Testis (tissue), 3 donors: ENCODE data around the gene RANBP3. TPM values are rescaled to one million over a fixed set of nuclear protein-coding genes. Genes with fewer than 3 reads are reported as not detected.
"Not testable (repeated sequence)": the region's sequence is repeated elsewhere in the genome, so short reads cannot be mapped to it uniquely, and the experiment has no call there.

Source experiments
- DNase-seq: peaks from one replicate; pipeline ENCODE4 v3.0.0-alpha.2; 2019
- H3K27ac ChIP-seq, 2 donors: fragments of 200-600 bp; sonication (generic); one replicate each; pipeline ENCODE4 v1.5.1; 2019
- H3K27me3 ChIP-seq: fragments of 200-600 bp; sonication (generic); one replicate; pipeline ENCODE4 v1.5.1; 2019
- H3K36me3 ChIP-seq: fragments of 200-600 bp; sonication (generic); one replicate; pipeline ENCODE4 v1.5.1; 2017; ENCODE audit warnings: low read depth; ENCODE audit errors: missing control alignments
- H3K4me1 ChIP-seq: fragments of 200-600 bp; sonication (generic); one replicate; pipeline ENCODE4 v1.5.1; 2019
- H3K4me3 ChIP-seq, 2 donors: fragments of 200-600 bp; sonication (generic); one replicate each; pipeline ENCODE4 v1.5.1; 2017 to 2019
- H3K9me3 ChIP-seq: fragments of 200-600 bp; sonication (generic); one replicate; pipeline ENCODE4 v1.5.1; 2017
- POLR2A ChIP-seq: fragments of 450-650 bp; IDR thresholded peaks from one replicate; pipeline ENCODE4 v1.6.1; 2017; ENCODE audit warnings: antibody characterized with exemption, mild to moderate bottlenecking, moderate library complexity
- WGBS, 2 donors: methylation state at CpG; one replicate each; pipeline ENCODE4 v1.1.5; 2018; 5-methylcytosine and 5-hydroxymethylcytosine counted together
- intact Hi-C: fragments of 100-400 bp; cut with DNase I; formaldehyde crosslinking; loops from one replicate; pipeline ENCODE4 v1.15.1; 2023; ENCODE audit warnings: low total_unique reads
- polyA plus RNA-seq: library from polyadenylated mRNA; stranded (reverse); fragments of 350-450 nt; fragmentation: Illumina TruSeq; extraction: RNeasy Lipid Tissue Mini Kit (QIAGEN cat#74804); gene quantifications from one replicate; pipeline ENCODE4 v1.2.3, GENCODE V29; 2014; ENCODE audit warnings: low read depth, low replicate concordance; ENCODE audit not compliant: insufficient read depth
- total RNA-seq, 2 donors: library from RNA; depleted of rRNA; stranded (reverse); fragments of >200 nt; gene quantifications; one replicate each; pipeline ENCODE4 v1.2.3, GENCODE V29; 2016
- TF ChIP-seq, protein P1 (sequence below), 3 experiments: fragments of 450-650 bp in 2 of 3; fragments of 200-600 bp in 1 of 3; sonication (generic) in 1 of 3; IDR thresholded peaks; one replicate each; pipeline ENCODE4 v1.5.1; 2016 to 2019; ENCODE audit warnings: antibody characterized with exemption in 3 of 3, mild to moderate bottlenecking in 2 of 3, moderate library complexity in 1 of 3

The RANBP3 gene
- total and polyA plus RNA-seq, 3 donors from 2014 or later = 142 to 148 (median 145) TPM

GRCh38 chr19:5877882-5878281 is 100.1 kb downstream of the RANBP3 start:
- Histone ChIP-seq H3K27me3 (no peaks in the 10 kb centered on the region), H3K4me3 (no peak overlapping the region), H3K36me3 (no peaks in the 10 kb centered on the region), H3K4me1 (peaks cover 7% of the 10 kb centered on the region), H3K27ac (no peak overlapping the region), H3K9me3 (no peaks in the 10 kb centered on the region)
- intact Hi-C loops = no loop called here
- WGBS, 2 donors = 77 to 80% methylated on average over 9 of the region's 9 CpGs
- TF ChIP-seq POLR2A = no peak
- TF ChIP-seq, protein P1, sequence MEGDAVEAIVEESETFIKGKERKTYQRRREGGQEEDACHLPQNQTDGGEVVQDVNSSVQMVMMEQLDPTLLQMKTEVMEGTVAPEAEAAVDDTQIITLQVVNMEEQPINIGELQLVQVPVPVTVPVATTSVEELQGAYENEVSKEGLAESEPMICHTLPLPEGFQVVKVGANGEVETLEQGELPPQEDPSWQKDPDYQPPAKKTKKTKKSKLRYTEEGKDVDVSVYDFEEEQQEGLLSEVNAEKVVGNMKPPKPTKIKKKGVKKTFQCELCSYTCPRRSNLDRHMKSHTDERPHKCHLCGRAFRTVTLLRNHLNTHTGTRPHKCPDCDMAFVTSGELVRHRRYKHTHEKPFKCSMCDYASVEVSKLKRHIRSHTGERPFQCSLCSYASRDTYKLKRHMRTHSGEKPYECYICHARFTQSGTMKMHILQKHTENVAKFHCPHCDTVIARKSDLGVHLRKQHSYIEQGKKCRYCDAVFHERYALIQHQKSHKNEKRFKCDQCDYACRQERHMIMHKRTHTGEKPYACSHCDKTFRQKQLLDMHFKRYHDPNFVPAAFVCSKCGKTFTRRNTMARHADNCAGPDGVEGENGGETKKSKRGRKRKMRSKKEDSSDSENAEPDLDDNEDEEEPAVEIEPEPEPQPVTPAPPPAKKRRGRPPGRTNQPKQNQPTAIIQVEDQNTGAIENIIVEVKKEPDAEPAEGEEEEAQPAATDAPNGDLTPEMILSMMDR (IDR thresholded peaks at IDR 0.05) = no peak
- DNase-seq = no peak

- no peak for TF ChIP-seq POLR2A
- TF ChIP-seq, protein P1 (IDR thresholded peaks at IDR 0.05) = no peak
- intact Hi-C loops = no loop called here
Observed at GRCh38 chr19:5877427-5877826, 100.5 kb downstream of the RANBP3 start.

GRCh38 chr19:5874496-5874895 is 103.4 kb downstream of the RANBP3 start:
- H3K27ac ChIP-seq, intact Hi-C loops, H3K4me1 ChIP-seq, DNase-seq, H3K36me3 ChIP-seq, H3K27me3 ChIP-seq, H3K9me3 ChIP-seq, H3K4me3 ChIP-seq: not testable (repeated sequence)
- 64 to 87% methylated on average over 7 of the region's 7 CpGs for WGBS, 2 donors

More at GRCh38 chr19:5877427-5877826, 100.5 kb downstream of the RANBP3 start:
- no peak for DNase-seq
- Histone ChIP-seq H3K4me1 (peaks cover 7% of the 10 kb centered on the region), H3K27ac (no peak overlapping the region), H3K27me3 (no peaks in the 10 kb centered on the region), H3K4me3 (no peak overlapping the region), H3K9me3 (no peaks in the 10 kb centered on the region), H3K36me3 (no peaks in the 10 kb centered on the region)
- 72 to 78% methylated on average over 7 to 8 of the region's 8 CpGs for WGBS, 2 donors

GRCh38 chr19:5873617-5874199 is 104.2 kb downstream of the RANBP3 start:
- WGBS, 2 donors = 90% methylated on average over 12 of the region's 12 CpGs
- Histone ChIP-seq H3K4me3 (no peak overlapping the region), H3K9me3 (no peaks in the 10 kb centered on the region), H3K36me3 (no peaks in the 10 kb centered on the region), H3K27ac (no peak overlapping the region), H3K27me3 (no peaks in the 10 kb centered on the region), H3K4me1 (no peaks in the 10 kb centered on the region)
- DNase-seq = no peak
- TF ChIP-seq, protein P1 (IDR thresholded peaks at IDR 0.05) = no peak
- TF ChIP-seq POLR2A = no peak
- intact Hi-C loops = no loop called here

DNA sequence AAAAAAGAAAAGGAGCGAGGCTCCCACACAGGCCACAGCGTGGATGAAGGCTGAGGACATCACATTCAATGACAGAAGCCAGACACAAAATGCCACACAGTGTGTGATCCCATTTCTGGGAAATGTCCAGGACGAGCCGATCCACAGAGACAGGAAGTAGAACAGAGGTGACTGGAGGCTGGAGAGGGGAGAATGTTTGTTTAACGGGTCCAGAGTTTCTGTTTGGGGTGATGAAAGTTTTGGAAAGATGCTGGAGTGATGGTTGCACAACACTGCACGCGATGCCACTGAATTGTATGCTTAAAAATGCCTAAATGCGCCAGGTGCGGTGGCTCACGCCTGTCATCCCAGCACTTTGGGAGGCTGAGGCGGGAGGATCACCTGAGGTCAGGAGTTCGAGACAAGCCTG is 107.0 kb downstream of the RANBP3 start:
- H3K36me3 ChIP-seq = no peaks in the 10 kb centered on the region
- intact Hi-C loops = no loop called here
- no peak for TF ChIP-seq POLR2A
- TF ChIP-seq, protein P1 (IDR thresholded peaks at IDR 0.05) = no peak
- 86 to 87% methylated on average over 11 to 12 of the region's 12 CpGs for WGBS, 2 donors
- H3K9me3 ChIP-seq = no peaks in the 10 kb centered on the region
- no peaks in the 10 kb centered on the region for H3K27me3 ChIP-seq
- no peak overlapping the region for H3K27ac ChIP-seq
- DNase-seq = no peak
- H3K4me3 ChIP-seq = no peak overlapping the region
- no peaks in the 10 kb centered on the region for H3K4me1 ChIP-seq
